ENCODE results near the gene P3R3URF.

The P3R3URF gene

GRCh38 chr1:46221749-46222148, 45.5 kb upstream of the P3R3URF start:
- H3K27ac ChIP-seq (ENCODE audit: low read depth, low read length), result no peak overlapping the region
- no peak overlapping the region for H3K9ac ChIP-seq (ENCODE audit: low read length)
- no peak for TF ChIP-seq EZH2phosphoT487 (conservative IDR thresholded peaks at IDR 0.05; ENCODE audit: low read length)
- TF ChIP-seq CTCF (IDR thresholded peaks at IDR 0.05; ENCODE audit: insufficient read depth, low read length, poor library complexity, severe bottlenecking), result no peak
- no peak overlapping the region for H2AFZ ChIP-seq (ENCODE audit: low read depth, low read length, severe bottlenecking)
- H3K36me3 ChIP-seq (ENCODE audit: low read length), result no peaks in the 10 kb centered on the region
- H3F3A ChIP-seq (ENCODE audit: insufficient read depth), result no peaks in the 10 kb centered on the region
- H3K79me2 ChIP-seq (ENCODE audit: insufficient read depth, low read length), result no peaks in the 10 kb centered on the region
- H3K27me3 ChIP-seq (ENCODE audit: low read length), result no peaks in the 10 kb centered on the region
- no peak overlapping the region for H3K4me2 ChIP-seq (ENCODE audit: low read depth, low read length, poor library complexity, severe bottlenecking)
- no peaks in the 10 kb centered on the region for H3K9me2 ChIP-seq (replicated peaks; ENCODE audit: insufficient read depth, low read length)
- H3K9me3 ChIP-seq (ENCODE audit: insufficient read depth, low read length), result no peaks in the 10 kb centered on the region
- no peaks in the 10 kb centered on the region for H4K20me1 ChIP-seq (ENCODE audit: low read depth, low read length)
- H3K4me3 ChIP-seq (ENCODE audit: insufficient read depth, low read length, poor library complexity, severe bottlenecking), result no peak overlapping the region

- H3K27ac ChIP-seq (ENCODE audit: low read depth, low read length), result no peak overlapping the region
- no peak overlapping the region for H3K9ac ChIP-seq (ENCODE audit: low read length)
- H3F3A ChIP-seq (ENCODE audit: insufficient read depth), result no peaks in the 10 kb centered on the region
- no peaks in the 10 kb centered on the region for H3K36me3 ChIP-seq (ENCODE audit: low read length)
- no peak overlapping the region for H2AFZ ChIP-seq (ENCODE audit: low read depth, low read length, severe bottlenecking)
- H3K4me3 ChIP-seq (ENCODE audit: insufficient read depth, low read length, poor library complexity, severe bottlenecking), result no peak overlapping the region
- H3K27me3 ChIP-seq (ENCODE audit: low read length), result no peaks in the 10 kb centered on the region
- no peaks in the 10 kb centered on the region for H3K9me2 ChIP-seq (replicated peaks; ENCODE audit: insufficient read depth, low read length)
- H3K9me3 ChIP-seq (ENCODE audit: insufficient read depth, low read length), result no peaks in the 10 kb centered on the region
- no peaks in the 10 kb centered on the region for H4K20me1 ChIP-seq (ENCODE audit: low read depth, low read length)
- TF ChIP-seq CTCF (IDR thresholded peaks at IDR 0.05; ENCODE audit: insufficient read depth, low read length, poor library complexity, severe bottlenecking), result no peak
- no peak for TF ChIP-seq EZH2phosphoT487 (conservative IDR thresholded peaks at IDR 0.05; ENCODE audit: low read length)
- no peak overlapping the region for H3K4me2 ChIP-seq (ENCODE audit: low read depth, low read length, poor library complexity, severe bottlenecking)
- no peaks in the 10 kb centered on the region for H3K79me2 ChIP-seq (ENCODE audit: insufficient read depth, low read length)
Measured at GRCh38 chr1:46220808-46221207, 44.5 kb upstream of the P3R3URF start.

- no peak overlapping the region for H3K9ac ChIP-seq (ENCODE audit: low read length)
- H3K9me3 ChIP-seq (ENCODE audit: insufficient read depth, low read length), result no peaks in the 10 kb centered on the region
Measured at GRCh38 chr1:46219551-46220520, 43.5 kb upstream of the P3R3URF start.

More at GRCh38 chr1:46219551-46220520, 43.5 kb upstream of the P3R3URF start:
- Histone ChIP-seq H3K27me3 (ENCODE audit: low read length) (no peaks in the 10 kb centered on the region), H3K27ac (ENCODE audit: low read depth, low read length) (no peak overlapping the region), H3K79me2 (ENCODE audit: insufficient read depth, low read length) (no peaks in the 10 kb centered on the region), H2AFZ (ENCODE audit: low read depth, low read length, severe bottlenecking) (no peak overlapping the region), H3K4me2 (ENCODE audit: low read depth, low read length, poor library complexity, severe bottlenecking) (no peak overlapping the region), H3K36me3 (ENCODE audit: low read length) (no peaks in the 10 kb centered on the region), H4K20me1 (ENCODE audit: low read depth, low read length) (no peaks in the 10 kb centered on the region), H3K4me3 (ENCODE audit: insufficient read depth, low read length, poor library complexity, severe bottlenecking) (no peak overlapping the region), H3K9me2 (replicated peaks; ENCODE audit: insufficient read depth, low read length) (no peaks in the 10 kb centered on the region), H3F3A (ENCODE audit: insufficient read depth) (no peaks in the 10 kb centered on the region)
- no peak for TF ChIP-seq EZH2phosphoT487 (conservative IDR thresholded peaks at IDR 0.05; ENCODE audit: low read length)
- no peak for TF ChIP-seq CTCF (IDR thresholded peaks at IDR 0.05; ENCODE audit: insufficient read depth, low read length, poor library complexity, severe bottlenecking)
